Endodermal cell (in vitro differentiated cells): ENCODE measurements around the gene TSPAN15. TPM values are rescaled to one million over a fixed set of nuclear protein-coding genes. Genes with fewer than 3 reads are reported as not detected.

Source experiments
- DNase-seq: peaks from one replicate; pipeline ENCODE4 v3.0.0-alpha.2; 2017
- H3K27ac ChIP-seq: 2 replicates; pipeline ENCODE4 v1.5.1; 2013; ENCODE audit warnings: mild to moderate bottlenecking, low read depth, low read length, moderate library complexity
- H3K27me3 ChIP-seq: 2 replicates; pipeline ENCODE4 v1.6.1; 2013; ENCODE audit warnings: mild to moderate bottlenecking, low read length, moderate library complexity; ENCODE audit not compliant: insufficient read depth, control insufficient read depth, poor library complexity, severe bottlenecking
- H3K36me3 ChIP-seq: 2 replicates; pipeline ENCODE4 v1.7.0; 2013; ENCODE audit warnings: mild to moderate bottlenecking, low read length, moderate library complexity; ENCODE audit not compliant: control insufficient read depth, insufficient read depth
- H3K4me1 ChIP-seq: one replicate; pipeline ENCODE4 v1.7.0; 2013; ENCODE audit warnings: low read length; ENCODE audit not compliant: control insufficient read depth, insufficient read depth
- H3K4me3 ChIP-seq: 2 replicates; pipeline ENCODE4 v1.5.1; 2013; ENCODE audit warnings: mild to moderate bottlenecking, low read length, moderate library complexity
- H3K9ac ChIP-seq: 2 replicates; pipeline ENCODE4 v1.6.1; 2013; ENCODE audit warnings: mild to moderate bottlenecking, low read length, moderate library complexity; ENCODE audit not compliant: poor library complexity, severe bottlenecking; ENCODE audit errors: extremely low read depth
- H3K9me3 ChIP-seq: 2 replicates; pipeline ENCODE4 v1.6.1; 2013; ENCODE audit warnings: mild to moderate bottlenecking, low read length, moderate library complexity; ENCODE audit not compliant: control insufficient read depth
- H3K27ac Mint-ChIP-seq: 2 replicates; pipeline ENCODE4 v1.8.0; 2020; ENCODE audit warnings: mixed read lengths
- H3K27me3 Mint-ChIP-seq: 2 replicates; pipeline ENCODE4 v1.8.0; 2021; ENCODE audit warnings: mild to moderate bottlenecking, mixed read lengths; ENCODE audit not compliant: insufficient read depth
- H3K36me3 Mint-ChIP-seq: 2 replicates; pipeline ENCODE4 v1.8.0; 2020; ENCODE audit warnings: low read depth, mixed read lengths
- H3K4me1 Mint-ChIP-seq: 2 replicates; pipeline ENCODE4 v1.8.0; 2020; ENCODE audit warnings: mixed read lengths
- H3K4me3 Mint-ChIP-seq: 2 replicates; pipeline ENCODE4 v1.8.0; 2020; ENCODE audit warnings: mild to moderate bottlenecking, moderate library complexity, mixed read lengths
- H3K9me3 Mint-ChIP-seq: 2 replicates; pipeline ENCODE4 v1.8.0; 2020; ENCODE audit warnings: mild to moderate bottlenecking, mixed read lengths
- WGBS, 2 experiments: methylation state at CpG; one replicate each; pipeline versions ENCODE4 v1.1.5 to v1.1.7; 2013; ENCODE audit warnings: missing lambda C conversion rate in 2 of 2, mixed read lengths in 1 of 2; ENCODE audit not compliant: insufficient coverage in 1 of 2, insufficient read length in 1 of 2; 5-methylcytosine and 5-hydroxymethylcytosine counted together
- total RNA-seq, 2 donors: library from RNA; stranded (reverse); fragmentation: NEBNext Ultra II Directional in 1 of 2; extraction: Animal tissue kit (Norgen Biotek cat#: 25700) in 1 of 2; gene quantifications; 2 replicates in 1 of 2; 3 replicates in 1 of 2; pipeline ENCODE4 v1.2.1, GENCODE V29; 2021
- TF ChIP-seq, protein P1 (sequence below): fragments of 200-600 bp; sonication (generic); conservative IDR thresholded peaks from 2 replicates; pipeline ENCODE4 v1.5.0; 2021; ENCODE audit warnings: antibody characterized with exemption, mild to moderate bottlenecking

The TSPAN15 gene
- total RNA-seq, 2 donors from 2014 or later: 10.1 to 15.8 TPM

DNA sequence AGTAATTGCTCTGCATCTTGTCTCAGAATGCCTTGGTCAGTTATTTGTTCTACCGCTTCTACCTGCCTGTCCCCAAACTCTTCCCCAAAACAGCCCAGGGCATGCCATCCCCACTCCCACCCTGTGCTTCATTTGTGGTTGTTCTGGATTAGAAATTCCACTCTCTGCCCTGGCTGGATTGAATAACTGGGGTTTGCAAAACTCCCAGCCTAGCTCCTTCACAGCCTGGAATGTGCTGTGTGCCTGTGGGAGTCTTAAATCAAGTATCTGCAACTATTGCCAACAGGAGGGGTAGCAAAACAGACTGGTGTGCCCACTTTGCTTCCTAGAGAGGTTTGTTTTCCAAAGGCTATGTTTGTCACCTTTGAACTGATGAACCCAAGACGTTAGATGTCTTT, 24.2 kb downstream of the TSPAN15 start:
- Mint-ChIP-seq H3K9me3 (no peaks in the 10 kb centered on the region), H3K27me3 (peaks cover 4% of the 10 kb centered on the region), H3K4me3 (no peak overlapping the region), H3K4me1 (no peaks in the 10 kb centered on the region), H3K27ac (no peak overlapping the region), H3K36me3 (no peaks in the 10 kb centered on the region)
- Histone ChIP-seq H3K9ac (no peak overlapping the region), H3K9me3 (no peaks in the 10 kb centered on the region), H3K27ac (no peak overlapping the region), H3K27me3 (no peaks in the 10 kb centered on the region), H3K4me1 (no peaks in the 10 kb centered on the region), H3K4me3 (no peak overlapping the region), H3K36me3 (no peaks in the 10 kb centered on the region)
- WGBS, 2 experiments: 95 to 100% methylated on average over 1 to 2 of the region's 2 CpGs
- no peak for DNase-seq
- TF ChIP-seq, protein P1, sequence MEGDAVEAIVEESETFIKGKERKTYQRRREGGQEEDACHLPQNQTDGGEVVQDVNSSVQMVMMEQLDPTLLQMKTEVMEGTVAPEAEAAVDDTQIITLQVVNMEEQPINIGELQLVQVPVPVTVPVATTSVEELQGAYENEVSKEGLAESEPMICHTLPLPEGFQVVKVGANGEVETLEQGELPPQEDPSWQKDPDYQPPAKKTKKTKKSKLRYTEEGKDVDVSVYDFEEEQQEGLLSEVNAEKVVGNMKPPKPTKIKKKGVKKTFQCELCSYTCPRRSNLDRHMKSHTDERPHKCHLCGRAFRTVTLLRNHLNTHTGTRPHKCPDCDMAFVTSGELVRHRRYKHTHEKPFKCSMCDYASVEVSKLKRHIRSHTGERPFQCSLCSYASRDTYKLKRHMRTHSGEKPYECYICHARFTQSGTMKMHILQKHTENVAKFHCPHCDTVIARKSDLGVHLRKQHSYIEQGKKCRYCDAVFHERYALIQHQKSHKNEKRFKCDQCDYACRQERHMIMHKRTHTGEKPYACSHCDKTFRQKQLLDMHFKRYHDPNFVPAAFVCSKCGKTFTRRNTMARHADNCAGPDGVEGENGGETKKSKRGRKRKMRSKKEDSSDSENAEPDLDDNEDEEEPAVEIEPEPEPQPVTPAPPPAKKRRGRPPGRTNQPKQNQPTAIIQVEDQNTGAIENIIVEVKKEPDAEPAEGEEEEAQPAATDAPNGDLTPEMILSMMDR: no peak

DNA sequence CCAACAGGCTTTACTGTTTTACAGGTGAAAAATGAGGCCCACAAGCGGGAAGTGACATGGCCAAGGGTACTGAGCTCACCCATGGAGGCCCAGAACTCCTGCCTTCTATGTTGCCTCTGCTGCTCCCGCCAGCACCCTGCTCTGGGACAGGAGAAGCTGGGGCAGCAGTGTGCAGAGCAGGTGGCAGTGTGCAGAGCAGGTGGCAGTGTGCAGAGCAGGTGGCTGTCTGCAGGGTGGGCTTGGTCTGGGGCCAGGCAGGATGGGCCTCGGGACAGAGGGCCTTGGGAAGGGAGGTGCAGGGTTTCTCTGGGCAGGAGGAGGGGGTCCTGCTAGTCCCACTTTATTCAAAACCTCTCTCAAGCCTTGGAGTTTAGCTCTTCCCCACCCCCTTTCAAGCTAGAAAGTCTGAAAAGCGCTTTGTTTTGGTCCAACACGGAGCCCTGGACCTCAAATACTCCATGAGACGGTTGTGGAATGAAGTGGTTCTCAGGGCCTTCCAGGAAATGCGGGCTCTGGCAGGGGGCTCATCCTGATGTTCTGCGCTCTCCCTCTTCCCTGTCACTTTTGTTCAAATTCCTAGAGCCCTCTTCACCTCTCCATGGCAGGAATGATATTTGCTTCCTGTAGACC, 26.8 kb downstream of the TSPAN15 start:
- Mint-ChIP-seq H3K4me3 (no peak overlapping the region), H3K27me3 (peaks cover 4% of the 10 kb centered on the region), H3K4me1 (no peaks in the 10 kb centered on the region), H3K9me3 (no peaks in the 10 kb centered on the region), H3K27ac (no peak overlapping the region), H3K36me3 (no peaks in the 10 kb centered on the region)
- H3K4me1 ChIP-seq: no peaks in the 10 kb centered on the region
- WGBS, 2 experiments: 88 to 90% methylated on average over 5 to 8 of the region's 8 CpGs
- H3K27ac ChIP-seq: no peak overlapping the region
- H3K9me3 ChIP-seq: no peaks in the 10 kb centered on the region
- DNase-seq: no peak
- no peaks in the 10 kb centered on the region for H3K36me3 ChIP-seq
- no peak overlapping the region for H3K4me3 ChIP-seq
- TF ChIP-seq, protein P1: no peak
- no peak overlapping the region for H3K9ac ChIP-seq
- no peaks in the 10 kb centered on the region for H3K27me3 ChIP-seq

DNA sequence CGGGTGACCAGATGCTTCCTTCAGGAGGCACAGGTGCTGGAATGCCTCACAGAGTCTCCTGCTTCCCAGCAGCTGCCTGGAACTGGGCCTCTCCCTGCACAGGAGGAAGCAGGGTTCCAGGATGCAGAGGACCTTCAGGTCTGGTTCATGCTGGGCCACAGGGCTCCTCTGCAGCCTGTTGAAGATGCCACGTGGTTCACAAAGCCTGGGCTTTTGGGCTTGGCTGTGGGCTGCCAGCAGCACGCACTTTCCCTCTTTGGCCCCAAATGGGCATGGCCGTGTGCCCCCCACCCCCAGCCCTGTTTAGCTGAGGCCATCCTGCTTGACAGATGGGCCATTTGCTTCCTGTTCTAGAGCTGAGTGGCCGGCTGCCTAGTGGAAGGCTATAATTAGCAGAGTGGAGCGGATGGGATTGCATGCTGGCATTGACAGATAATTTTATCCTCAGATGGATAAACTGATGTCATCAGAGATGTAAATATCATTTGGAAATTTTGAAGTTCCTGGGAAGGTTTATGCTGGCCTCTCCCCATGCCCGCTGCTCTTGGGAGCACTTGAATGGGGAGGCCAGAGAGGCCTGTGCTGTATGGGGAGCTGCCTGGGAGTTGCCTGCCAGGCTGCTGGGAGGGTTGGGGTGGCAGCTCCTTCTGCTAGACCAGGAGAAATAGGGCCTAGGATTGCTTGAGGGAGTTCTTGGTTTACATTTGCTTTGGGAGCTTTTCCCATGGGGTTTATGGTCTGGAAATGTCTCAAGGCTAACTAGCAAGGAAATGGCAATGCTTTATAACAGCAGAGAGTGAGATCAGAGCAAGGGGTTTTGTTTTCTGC, 28.2 kb downstream of the TSPAN15 start:
- Mint-ChIP-seq H3K36me3 (no peaks in the 10 kb centered on the region), H3K9me3 (no peaks in the 10 kb centered on the region), H3K4me3 (no peak overlapping the region), H3K27me3 (peaks cover 2% of the 10 kb centered on the region), H3K27ac (no peak overlapping the region), H3K4me1 (no peaks in the 10 kb centered on the region)
- no peak overlapping the region for H3K4me3 ChIP-seq
- H3K4me1 ChIP-seq: no peaks in the 10 kb centered on the region
- 85 to 86% methylated on average over 6 to 7 of the region's 7 CpGs for WGBS, 2 experiments
- no peak for DNase-seq
- no peak overlapping the region for H3K27ac ChIP-seq
- no peaks in the 10 kb centered on the region for H3K36me3 ChIP-seq
- TF ChIP-seq, protein P1: no peak
- no peak overlapping the region for H3K9ac ChIP-seq
- H3K27me3 ChIP-seq: no peaks in the 10 kb centered on the region
- H3K9me3 ChIP-seq: no peaks in the 10 kb centered on the region
